Measurements from ENCODE around the gene PHKG1. TPM values are rescaled to one million over a fixed set of nuclear protein-coding genes. Genes with fewer than 3 reads are reported as not detected.

PHKG1 gene
- total RNA-seq, 6 experiments from 2014 or later, result 0.19 to 0.68 (median 0.30) TPM; not detected in 1

DNA sequence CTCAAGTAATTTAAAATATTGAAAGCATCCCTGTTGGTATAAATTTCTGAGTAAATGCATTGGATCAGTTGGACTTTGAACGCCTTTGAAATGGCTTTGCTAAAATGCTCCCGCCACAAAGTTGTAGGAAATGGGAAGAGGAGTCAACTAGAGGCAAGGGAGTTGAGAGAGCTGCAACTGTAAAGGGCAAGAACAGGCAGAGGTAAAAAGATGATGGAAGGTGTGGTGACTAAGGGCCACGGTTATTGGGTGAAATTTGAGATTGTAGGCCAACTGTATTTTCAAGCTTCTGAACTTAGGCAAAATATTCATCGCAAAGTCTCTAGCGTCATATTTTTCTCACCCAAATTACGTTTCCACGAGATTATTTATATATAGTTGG, 29.3 kb downstream of the PHKG1 start:
- TF ChIP-seq, protein P1, sequence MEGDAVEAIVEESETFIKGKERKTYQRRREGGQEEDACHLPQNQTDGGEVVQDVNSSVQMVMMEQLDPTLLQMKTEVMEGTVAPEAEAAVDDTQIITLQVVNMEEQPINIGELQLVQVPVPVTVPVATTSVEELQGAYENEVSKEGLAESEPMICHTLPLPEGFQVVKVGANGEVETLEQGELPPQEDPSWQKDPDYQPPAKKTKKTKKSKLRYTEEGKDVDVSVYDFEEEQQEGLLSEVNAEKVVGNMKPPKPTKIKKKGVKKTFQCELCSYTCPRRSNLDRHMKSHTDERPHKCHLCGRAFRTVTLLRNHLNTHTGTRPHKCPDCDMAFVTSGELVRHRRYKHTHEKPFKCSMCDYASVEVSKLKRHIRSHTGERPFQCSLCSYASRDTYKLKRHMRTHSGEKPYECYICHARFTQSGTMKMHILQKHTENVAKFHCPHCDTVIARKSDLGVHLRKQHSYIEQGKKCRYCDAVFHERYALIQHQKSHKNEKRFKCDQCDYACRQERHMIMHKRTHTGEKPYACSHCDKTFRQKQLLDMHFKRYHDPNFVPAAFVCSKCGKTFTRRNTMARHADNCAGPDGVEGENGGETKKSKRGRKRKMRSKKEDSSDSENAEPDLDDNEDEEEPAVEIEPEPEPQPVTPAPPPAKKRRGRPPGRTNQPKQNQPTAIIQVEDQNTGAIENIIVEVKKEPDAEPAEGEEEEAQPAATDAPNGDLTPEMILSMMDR (IDR thresholded peaks at IDR 0.05), result no peak
- peak overlapping the region; percentile 97 for H3K4me3 Mint-ChIP-seq
- peaks cover 44% of the 10 kb centered on the region for H3K36me3 Mint-ChIP-seq (ENCODE audit: low read depth)
- H3K4me1 Mint-ChIP-seq (ENCODE audit: low read depth), result peaks cover 51% of the 10 kb centered on the region
- no peaks in the 10 kb centered on the region for H3K9me3 Mint-ChIP-seq
- H3K27me3 Mint-ChIP-seq (ENCODE audit: insufficient read depth), result no peaks in the 10 kb centered on the region; the same call in none of the 2 replicates
- no peak for DNase-seq
- H3K27ac Mint-ChIP-seq, result peak overlapping the region; percentile 95

DNA sequence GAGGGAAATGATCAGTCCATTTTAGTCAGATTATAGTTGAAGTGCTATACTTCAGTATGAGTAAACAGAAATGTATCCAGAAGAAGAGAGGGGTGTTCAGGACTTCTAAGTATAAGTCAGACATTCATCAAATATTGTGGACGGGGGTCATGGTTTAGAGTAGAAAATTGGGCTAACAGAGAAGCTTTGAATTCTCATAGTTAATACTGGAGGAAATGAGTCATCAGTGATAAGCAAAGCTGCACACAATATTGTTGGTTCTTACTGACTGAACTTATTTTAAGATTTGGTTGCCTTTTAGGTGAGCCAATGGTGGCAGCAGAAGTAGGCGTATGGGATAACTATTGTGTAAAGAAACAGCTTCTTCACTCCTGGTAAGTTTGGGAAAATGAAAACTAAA, 30.4 kb downstream of the PHKG1 start:
- H3K4me3 Mint-ChIP-seq, result peak overlapping the region; percentile 63
- TF ChIP-seq, protein P1 (IDR thresholded peaks at IDR 0.05), result no peak
- peak overlapping the region; percentile 84 for H3K27ac Mint-ChIP-seq
- H3K4me1 Mint-ChIP-seq (ENCODE audit: low read depth), result peaks cover 57% of the 10 kb centered on the region
- no peaks in the 10 kb centered on the region; the same call in none of the 2 replicates for H3K27me3 Mint-ChIP-seq (ENCODE audit: insufficient read depth)
- no peaks in the 10 kb centered on the region for H3K9me3 Mint-ChIP-seq
- peak; percentile 78 for DNase-seq
- peaks cover 51% of the 10 kb centered on the region for H3K36me3 Mint-ChIP-seq (ENCODE audit: low read depth)

DNA sequence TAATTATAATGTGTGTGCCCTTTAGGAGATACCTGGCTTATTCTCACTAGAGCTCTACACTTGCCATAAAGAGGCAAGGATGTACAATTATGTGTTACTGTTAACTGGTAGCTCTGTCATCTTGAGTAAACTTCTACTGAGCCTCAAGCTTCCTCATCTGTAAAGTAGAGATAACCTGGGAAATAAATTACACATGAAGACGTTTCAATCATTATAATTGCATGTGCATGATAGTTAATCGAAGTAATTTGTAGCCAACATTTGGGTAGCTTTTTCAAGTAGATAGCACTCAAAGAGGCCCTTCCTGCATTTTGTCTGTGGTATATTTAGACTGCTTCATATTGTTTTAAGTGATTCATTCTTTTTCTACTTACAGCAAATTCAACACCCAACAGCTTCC, 38.8 kb downstream of the PHKG1 start:
- DNase-seq, result no peak
- Mint-ChIP-seq H3K36me3 (ENCODE audit: low read depth) (peaks cover 34% of the 10 kb centered on the region; the same call in 1 of the 2 replicates), H3K4me1 (ENCODE audit: low read depth) (peaks cover 36% of the 10 kb centered on the region), H3K27ac (peak overlapping the region; percentile 49), H3K4me3 (peak overlapping the region; percentile 57; the same call in 1 of the 2 replicates), H3K9me3 (no peaks in the 10 kb centered on the region), H3K27me3 (ENCODE audit: insufficient read depth) (peaks cover 2% of the 10 kb centered on the region)
- TF ChIP-seq, protein P1 (IDR thresholded peaks at IDR 0.05), result no peak

DNA sequence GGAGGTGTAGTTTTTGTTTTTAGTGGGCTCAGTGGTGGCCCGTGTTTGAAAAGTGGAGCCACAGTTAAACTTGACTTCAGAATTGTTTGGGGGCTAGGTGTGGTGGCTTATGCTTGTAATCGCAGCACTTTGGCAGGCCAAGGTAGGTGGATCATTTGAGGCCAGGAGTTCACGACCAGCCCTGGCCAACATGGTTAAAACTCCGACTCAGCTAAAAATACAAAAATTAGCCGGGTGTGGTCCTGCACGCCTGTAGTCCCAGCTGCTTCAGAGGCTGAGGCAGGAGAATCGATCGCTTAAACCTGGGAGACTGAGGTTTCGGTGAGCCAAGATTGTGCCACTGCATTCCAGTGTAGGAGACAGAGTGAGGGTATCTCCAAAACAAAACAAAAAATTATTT, 39.4 kb downstream of the PHKG1 start:
- Mint-ChIP-seq H3K4me3 (peak overlapping the region; percentile 99), H3K27me3 (ENCODE audit: insufficient read depth) (peaks cover 2% of the 10 kb centered on the region), H3K36me3 (ENCODE audit: low read depth) (peaks cover 30% of the 10 kb centered on the region; the same call in 1 of the 2 replicates), H3K27ac (peak overlapping the region; percentile 57), H3K9me3 (no peaks in the 10 kb centered on the region), H3K4me1 (ENCODE audit: low read depth) (peaks cover 38% of the 10 kb centered on the region)
- TF ChIP-seq, protein P1 (IDR thresholded peaks at IDR 0.05), result no peak
- no peak for DNase-seq

DNA sequence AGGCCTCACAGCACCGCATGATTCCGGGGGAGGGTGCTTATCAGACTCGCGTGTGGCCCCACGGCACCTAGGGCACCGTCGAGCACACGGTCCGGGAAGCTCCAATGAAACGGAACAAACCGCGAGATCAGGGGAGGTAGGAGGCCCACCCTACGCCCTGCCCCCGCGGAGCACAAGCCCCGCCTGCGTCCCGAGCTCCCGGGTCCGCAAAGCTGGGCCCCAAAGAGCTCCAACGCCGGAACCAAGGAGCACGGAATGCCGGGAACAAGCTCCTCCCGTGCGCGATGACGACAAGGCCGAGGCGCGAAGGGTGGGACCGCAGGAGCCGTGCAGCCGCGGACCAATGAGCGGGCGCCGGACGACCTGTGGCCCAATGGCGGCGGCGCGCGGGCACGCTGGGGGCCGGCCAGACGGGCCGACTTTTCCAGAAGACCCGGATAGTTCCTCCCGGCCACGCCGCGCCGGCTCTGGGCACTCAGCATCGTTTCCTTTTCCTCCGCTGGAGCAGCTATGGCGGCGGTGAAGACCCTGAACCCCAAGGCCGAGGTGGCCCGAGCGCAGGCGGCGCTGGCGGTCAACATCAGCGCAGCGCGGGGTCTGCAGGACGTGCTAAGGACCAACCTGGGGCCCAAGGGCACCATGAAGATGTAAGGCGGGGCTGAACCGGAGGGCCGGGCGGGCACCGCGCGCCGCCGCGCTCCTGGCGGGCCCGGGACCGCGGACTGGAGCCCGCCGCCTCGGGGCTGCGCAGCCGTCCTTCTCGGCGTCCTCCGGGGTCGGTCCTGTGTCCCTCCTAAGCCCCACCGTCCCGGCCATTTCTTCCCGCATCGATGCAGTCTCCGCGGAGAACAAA, 41.2 kb downstream of the PHKG1 start, which contains the start of the genes CCT6A and PSPH:
Gene CCT6A, plus strand, starts transcription at position 427 of the 853 bp plus-strand sequence. Its CDS starts 84 bp downstream, at position 511.
Gene PSPH, minus strand, starts transcription at position 106 of the 853 bp plus-strand sequence. CDS start 30,232 bp downstream, outside the sequence.
- peaks cover 2% of the 10 kb centered on the region for H3K27me3 Mint-ChIP-seq (ENCODE audit: insufficient read depth)
- H3K9me3 Mint-ChIP-seq, result no peaks in the 10 kb centered on the region
- TF ChIP-seq, protein P1 (IDR thresholded peaks at IDR 0.05), result no peak
- 0 out of 2 replicates have a peak, but pooled peaks cover 24% of the 10 kb centered on the region for H3K36me3 Mint-ChIP-seq (ENCODE audit: low read depth)
- peak; percentile 98 for DNase-seq
- peak within 1 kb of the TSS; percentile 99 for H3K4me3 Mint-ChIP-seq
- peak within 1 kb of the TSS; percentile 98 for H3K27ac Mint-ChIP-seq
- H3K4me1 Mint-ChIP-seq (ENCODE audit: low read depth), result peaks cover 47% of the 10 kb centered on the region
